SK-N-MC (cell line): Measurements from ENCODE around the gene NDUFAF2.
A peak's percentile ranks its signal among the peaks of the same experiment; 100 is the strongest.

ENCODE experiments used
- DNase-seq: peaks from one replicate; pipeline ENCODE4 v3.0.0-alpha.2; 2011; ENCODE audit warnings: low read depth, low spot score
- H3K27ac ChIP-seq: fragments of 200-600 bp; sonication (generic); 2 replicates; pipeline ENCODE4 v1.5.1; 2016; ENCODE audit warnings: mixed run types
- H3K36me3 ChIP-seq: fragments of 200-600 bp; sonication (generic); 2 replicates; pipeline ENCODE4 v1.6.1; 2017; ENCODE audit warnings: antibody characterized with exemption, low read length, mixed read lengths; ENCODE audit not compliant: insufficient read depth
- H3K4me3 ChIP-seq: fragments of 200-600 bp; sonication (generic); 2 replicates; pipeline ENCODE4 v1.5.1; 2016
- H3K9ac ChIP-seq: fragments of 200-600 bp; sonication (generic); 2 replicates; pipeline ENCODE4 v1.8.0; 2017; ENCODE audit warnings: mixed run types, mixed read lengths; ENCODE audit not compliant: insufficient read length
- H3K9me3 ChIP-seq: fragments of 200-600 bp; sonication (generic); 2 replicates; pipeline ENCODE4 v1.6.1; 2017; ENCODE audit warnings: low read depth, mild to moderate bottlenecking, antibody characterized with exemption, low read length, moderate library complexity, mixed read lengths
- EZH2 ChIP-seq: fragments of 200-600 bp; sonication (generic); IDR thresholded peaks from one replicate; pipeline ENCODE4 v1.6.1; 2017; ENCODE audit warnings: antibody characterized with exemption
- FOXP2 ChIP-seq: optimal IDR thresholded peaks from 2 replicates; pipeline ENCODE3; 2011; ENCODE audit warnings: mild to moderate bottlenecking, moderate library complexity; ENCODE audit not compliant: insufficient read depth; ENCODE audit errors: extremely low read length, control extremely low read depth
- POLR2AphosphoS5 ChIP-seq: IDR thresholded peaks from 2 replicates; pipeline ENCODE4 v1.6.1; 2012; ENCODE audit warnings: mild to moderate bottlenecking, low read depth, low read length, borderline replicate concordance

Gene NDUFAF2

GRCh38 chr5:60948738-60949137 lies 3.7 kb downstream of the NDUFAF2 start:
- DNase-seq: no peak
- H3K27ac ChIP-seq: no peak overlapping the region
- H3K9me3 ChIP-seq: peaks cover 8% of the 10 kb centered on the region; the same call in 1 of the 2 replicates
- TF ChIP-seq FOXP2 (no peak), EZH2 (no peak), POLR2AphosphoS5 (no peak)
- H3K36me3 ChIP-seq: peaks cover 4% of the 10 kb centered on the region; the same call in 1 of the 2 replicates
- no peak overlapping the region for H3K4me3 ChIP-seq
- no peak overlapping the region for H3K9ac ChIP-seq

- TF ChIP-seq EZH2 (no peak), FOXP2 (no peak), POLR2AphosphoS5 (no peak)
- no peak overlapping the region for H3K4me3 ChIP-seq
- no peak for DNase-seq
These were observed 10.2 kb downstream of the NDUFAF2 start for GRCh38 chr5:60955239-60955638.

GRCh38 chr5:60958088-60958487 lies 13.1 kb downstream of the NDUFAF2 start:
- Histone ChIP-seq H3K27ac (peak overlapping the region; percentile 71), H3K4me3 (no peak overlapping the region), H3K9me3 (peaks cover 4% of the 10 kb centered on the region; the same call in 1 of the 2 replicates), H3K9ac (peak overlapping the region; percentile 24), H3K36me3 (0 out of 2 replicates have a peak, but pooled peaks cover 4% of the 10 kb centered on the region)
- TF ChIP-seq EZH2 (no peak), POLR2AphosphoS5 (no peak), FOXP2 (no peak)
- DNase-seq: no peak

More at GRCh38 chr5:60955239-60955638, 10.2 kb downstream of the NDUFAF2 start:
- H3K9me3 ChIP-seq: peaks cover 7% of the 10 kb centered on the region; the same call in 1 of the 2 replicates
- H3K27ac ChIP-seq: no peak overlapping the region
- H3K36me3 ChIP-seq: 0 out of 2 replicates have a peak, but pooled peaks cover 4% of the 10 kb centered on the region
- no peak overlapping the region for H3K9ac ChIP-seq

DNA sequence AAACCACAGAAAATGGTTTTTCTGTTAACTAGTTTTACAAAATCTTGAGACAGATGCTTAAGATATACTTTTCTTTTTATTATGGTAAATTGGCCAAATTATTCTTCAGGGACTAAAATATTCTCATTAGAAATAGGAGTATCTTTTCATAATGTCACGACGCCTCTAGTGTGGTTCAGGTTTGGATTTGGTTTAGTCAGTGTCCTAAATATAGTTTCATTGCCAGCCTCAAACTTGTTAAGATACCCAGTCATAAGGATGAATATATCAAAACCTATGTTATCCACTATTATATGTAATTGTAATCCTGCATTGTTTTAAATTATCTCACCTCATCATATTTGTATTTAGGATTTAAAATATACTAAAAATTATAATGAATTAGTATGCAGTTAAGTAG lies 13.7 kb downstream of the NDUFAF2 start:
- peaks cover 4% of the 10 kb centered on the region; the same call in 1 of the 2 replicates for H3K9me3 ChIP-seq
- H3K4me3 ChIP-seq: no peak overlapping the region
- DNase-seq: no peak
- H3K36me3 ChIP-seq: 0 out of 2 replicates have a peak, but pooled peaks cover 4% of the 10 kb centered on the region
- H3K27ac ChIP-seq: peak overlapping the region; percentile 71
- no peak overlapping the region for H3K9ac ChIP-seq
- TF ChIP-seq EZH2: no peak
- TF ChIP-seq POLR2AphosphoS5: no peak
- TF ChIP-seq FOXP2: no peak

DNA sequence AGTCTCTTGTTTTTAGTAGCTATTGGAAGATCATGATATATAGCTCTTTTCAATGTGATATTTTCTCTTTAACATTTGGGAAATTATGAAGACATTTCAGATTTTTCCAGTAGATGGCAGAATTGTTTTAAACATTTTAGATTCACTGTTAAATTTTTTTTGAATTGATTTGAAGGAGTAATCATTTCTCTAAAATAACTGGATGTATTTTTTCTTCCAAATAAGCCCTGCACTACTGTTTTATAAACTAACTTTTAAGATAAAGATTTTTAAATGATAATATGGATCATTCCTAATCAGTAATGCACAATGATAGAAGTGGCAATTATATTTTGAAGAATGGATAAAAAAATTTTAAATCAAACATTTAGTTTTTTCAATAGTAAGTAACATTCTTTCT lies 14.2 kb downstream of the NDUFAF2 start:
- H3K9ac ChIP-seq: peak overlapping the region; percentile 18
- TF ChIP-seq FOXP2 (no peak), EZH2 (no peak), POLR2AphosphoS5 (no peak)
- peak; percentile 69 for DNase-seq

DNA sequence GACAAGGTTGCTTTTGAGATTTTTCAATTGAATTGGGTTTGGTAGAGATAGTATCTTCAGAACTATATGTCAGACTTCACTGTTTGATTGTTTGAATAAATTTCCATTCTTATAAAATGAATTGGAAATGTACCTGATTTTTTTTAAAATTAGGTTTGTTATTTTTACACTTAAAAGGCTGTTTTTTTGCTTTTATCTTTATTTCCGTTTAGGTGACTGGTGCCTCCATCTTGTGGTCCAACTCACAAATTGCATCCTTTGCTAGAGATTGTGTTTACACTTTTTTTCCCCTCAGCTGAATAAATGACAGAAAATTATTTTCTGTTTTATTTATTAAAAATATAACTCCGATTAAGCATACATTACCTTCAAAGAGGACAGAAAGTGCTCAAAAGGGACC lies 15.6 kb downstream of the NDUFAF2 start:
- H3K4me3 ChIP-seq: peak overlapping the region; percentile 43
- no peak for DNase-seq
- peak overlapping the region; percentile 69 for H3K27ac ChIP-seq
- peaks cover 7% of the 10 kb centered on the region; the same call in 1 of the 2 replicates for H3K9me3 ChIP-seq
- peak overlapping the region; percentile 18 for H3K9ac ChIP-seq
- TF ChIP-seq POLR2AphosphoS5 (no peak), FOXP2 (no peak)
- H3K36me3 ChIP-seq: peaks cover 4% of the 10 kb centered on the region; the same call in 1 of the 2 replicates

More for the DNA sequence above, 14.2 kb downstream of the NDUFAF2 start:
- Histone ChIP-seq H3K9me3 (peaks cover 4% of the 10 kb centered on the region; the same call in 1 of the 2 replicates), H3K27ac (peak overlapping the region; percentile 71), H3K4me3 (no peak overlapping the region), H3K36me3 (0 out of 2 replicates have a peak, but pooled peaks cover 4% of the 10 kb centered on the region)

- Histone ChIP-seq H3K9ac (no peak overlapping the region), H3K4me3 (no peak overlapping the region), H3K36me3 (peaks cover 5% of the 10 kb centered on the region; the same call in 1 of the 2 replicates), H3K27ac (peak overlapping the region; percentile 48), H3K9me3 (peaks cover 12% of the 10 kb centered on the region; the same call in 1 of the 2 replicates)
- TF ChIP-seq POLR2AphosphoS5: no peak
- no peak for TF ChIP-seq EZH2
- TF ChIP-seq FOXP2: no peak
- DNase-seq: peak; percentile 47
These were observed 16.7 kb downstream of the NDUFAF2 start for GRCh38 chr5:60961685-60962084.

DNA sequence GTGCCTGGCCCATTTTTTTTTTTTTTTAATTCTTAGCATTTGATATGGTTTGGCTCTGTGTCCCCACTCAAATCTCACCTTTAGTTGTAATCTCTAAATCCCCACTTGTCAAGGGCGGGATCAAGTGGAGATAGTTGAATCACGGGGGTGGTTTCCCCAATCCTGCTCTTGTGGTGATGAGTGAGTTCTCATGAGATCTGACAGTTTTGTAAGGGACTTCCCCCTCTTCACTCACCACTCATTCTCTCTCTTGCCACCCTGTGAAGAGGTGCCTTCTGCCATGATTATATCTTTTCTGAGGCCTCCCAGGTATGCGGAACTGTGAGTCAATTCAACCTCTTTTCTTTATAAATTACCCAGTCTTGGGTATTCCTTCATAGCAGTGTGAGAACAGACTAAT lies 27.2 kb downstream of the NDUFAF2 start:
- no peak overlapping the region for H3K27ac ChIP-seq
- no peak for DNase-seq
- no peak for TF ChIP-seq FOXP2

More for the DNA sequence above, 27.2 kb downstream of the NDUFAF2 start:
- Histone ChIP-seq H3K9ac (no peak overlapping the region), H3K4me3 (no peak overlapping the region), H3K9me3 (peaks cover 3% of the 10 kb centered on the region; the same call in 1 of the 2 replicates), H3K36me3 (no peaks in the 10 kb centered on the region; the same call in 1 of the 2 replicates)
